GM19193 (cell line): Measurements from ENCODE around the gene BBS7.

ENCODE experiments used
- POLR2A ChIP-seq: IDR thresholded peaks from 4 replicates; pipeline ENCODE4 v1.6.1; 2011; ENCODE audit not compliant: insufficient read depth, insufficient read length; ENCODE audit errors: extremely low read depth

The BBS7 gene

GRCh38 chr4:121869841-121870822 lies at the start of gene BBS7:
TSS of gene BBS7 (minus strand) at chr4:121870474. CDS start at chr4:121870313, 161 bp downstream.
- peak; percentile 85 for TF ChIP-seq POLR2A

- TF ChIP-seq POLR2A: no peak
Measured at GRCh38 chr4:121913667-121914066, 43.4 kb upstream of the BBS7 start.

- TF ChIP-seq POLR2A: no peak
Measured at GRCh38 chr4:121908346-121908745, 38.1 kb upstream of the BBS7 start.

GRCh38 chr4:121900132-121900983 lies 30.1 kb upstream of the BBS7 start:
- no peak for TF ChIP-seq POLR2A

- no peak for TF ChIP-seq POLR2A
Measured at GRCh38 chr4:121898150-121898549, 27.9 kb upstream of the BBS7 start.

- TF ChIP-seq POLR2A: no peak
Measured at GRCh38 chr4:121888134-121888533, 17.9 kb upstream of the BBS7 start.

- no peak for TF ChIP-seq POLR2A
Measured at GRCh38 chr4:121885115-121885514, 14.8 kb upstream of the BBS7 start.

- TF ChIP-seq POLR2A: no peak
Measured at GRCh38 chr4:121881158-121881557, 10.9 kb upstream of the BBS7 start.

- no peak for TF ChIP-seq POLR2A
Measured at GRCh38 chr4:121879135-121879534, 8.9 kb upstream of the BBS7 start.

- TF ChIP-seq POLR2A: no peak
Measured at GRCh38 chr4:121877041-121877773, 6.9 kb upstream of the BBS7 start.

- TF ChIP-seq POLR2A: no peak
Measured at GRCh38 chr4:121876070-121876469, 5.8 kb upstream of the BBS7 start.

- TF ChIP-seq POLR2A: no peak
Measured at GRCh38 chr4:121875652-121876051, 5.4 kb upstream of the BBS7 start.

GRCh38 chr4:121873604-121874003 lies 3.3 kb upstream of the BBS7 start:
- no peak for TF ChIP-seq POLR2A

- no peak for TF ChIP-seq POLR2A
Measured at GRCh38 chr4:121863799-121864198, 6.5 kb downstream of the BBS7 start.

GRCh38 chr4:121861426-121861825 lies 8.8 kb downstream of the BBS7 start:
- no peak for TF ChIP-seq POLR2A

- no peak for TF ChIP-seq POLR2A
Measured at GRCh38 chr4:121860121-121860520, 10.2 kb downstream of the BBS7 start.

GRCh38 chr4:121851354-121851753 lies 18.9 kb downstream of the BBS7 start:
- no peak for TF ChIP-seq POLR2A
